OCI-LY7 (cell line): Measurements from ENCODE around the gene DCC. TPM values are rescaled to one million over a fixed set of nuclear protein-coding genes. Genes with fewer than 3 reads are reported as not detected.

Source experiments
- BruUV-seq: library from RNA; stranded (reverse); fragments of 400-500 nt; replicated peaks from 2 replicates; lab custom pipeline; 2021; lab: Mats Ljungman, UMichigan
- CTCF ChIA-PET: fragments of 300-600 bp; sonication (Branson Sonifier 250); formaldehyde crosslinking; loops from one replicate; lab custom pipeline; 2022; ENCODE audit warnings: antibody characterized with exemption; ENCODE audit not compliant: unreplicated experiment; lab: Charles Lee
- POLR2A ChIA-PET: fragments of 300-600 bp; sonication (Branson Sonifier 250); formaldehyde crosslinking; loops from one replicate; lab custom pipeline; 2022; ENCODE audit warnings: antibody characterized with exemption; lab: Charles Lee
- DNase-seq: peaks from one replicate; pipeline ENCODE4 v3.0.0-alpha.2; 2015; ENCODE audit warnings: low spot score
- H2AFZ ChIP-seq: fragments of 200-600 bp; sonication (generic), shearing (Covaris generic); 2 replicates; pipeline ENCODE4 v1.6.1; 2014; ENCODE audit warnings: mild to moderate bottlenecking, antibody characterized with exemption, low read length, moderate library complexity
- H3K27ac ChIP-seq: fragments of 200-600 bp; sonication (generic); 2 replicates; pipeline ENCODE4 v1.5.1; 2014; ENCODE audit warnings: mixed run types, low read depth, mild to moderate bottlenecking, moderate library complexity, low read length, inconsistent platforms; ENCODE audit not compliant: poor library complexity, severe bottlenecking
- H3K36me3 ChIP-seq: fragments of 200-600 bp; sonication (generic); 2 replicates; pipeline ENCODE4 v1.6.1; 2014; ENCODE audit warnings: mild to moderate bottlenecking, antibody characterized with exemption, low read length, moderate library complexity, mixed read lengths; ENCODE audit not compliant: insufficient read depth
- H3K4me1 ChIP-seq: fragments of 200-600 bp; sonication (generic); 2 replicates; pipeline ENCODE4 v1.5.1; 2014; ENCODE audit warnings: mild to moderate bottlenecking, low read length; ENCODE audit not compliant: insufficient read depth, poor library complexity, severe bottlenecking
- H3K4me2 ChIP-seq: fragments of 200-600 bp; sonication (generic); 2 replicates; pipeline ENCODE4 v1.6.1; 2014; ENCODE audit warnings: mild to moderate bottlenecking, low read length
- H3K4me3 ChIP-seq: fragments of 200-600 bp; sonication (generic); 2 replicates; pipeline ENCODE4 v1.5.1; 2014; ENCODE audit warnings: mild to moderate bottlenecking, low read depth, low read length; ENCODE audit not compliant: poor library complexity, severe bottlenecking
- H3K79me2 ChIP-seq: fragments of 200-600 bp; sonication (generic); 2 replicates; pipeline ENCODE4 v1.6.1; 2016; ENCODE audit warnings: low read depth, mild to moderate bottlenecking, low read length, moderate library complexity, mixed read lengths; ENCODE audit not compliant: insufficient read depth
- H3K9me2 ChIP-seq: fragments of 200-600 bp; sonication (generic); 2 replicates; pipeline ENCODE4 v1.6.1; 2016; ENCODE audit warnings: mild to moderate bottlenecking, low read length, mixed read lengths; ENCODE audit not compliant: insufficient read depth
- H3K9me3 ChIP-seq: fragments of 200-600 bp; sonication (generic); 2 replicates; pipeline ENCODE4 v1.6.1; 2014; ENCODE audit warnings: mild to moderate bottlenecking, mixed run types, low read length, mixed read lengths
- H4K20me1 ChIP-seq: fragments of 200-600 bp; sonication (generic); 2 replicates; pipeline ENCODE4 v1.6.1; 2014; ENCODE audit warnings: mild to moderate bottlenecking, antibody characterized with exemption, low read length, moderate library complexity, mixed read lengths; ENCODE audit not compliant: insufficient read depth
- CTCF ChIP-seq: fragments of 200-600 bp; sonication (generic); conservative IDR thresholded peaks from 2 replicates; pipeline ENCODE4 v1.5.1; 2014; ENCODE audit warnings: mild to moderate bottlenecking, antibody characterized with exemption, low read length, moderate library complexity, mixed read lengths
- EZH2phosphoT487 ChIP-seq: fragments of 200-600 bp; sonication (generic); IDR thresholded peaks from 2 replicates; pipeline ENCODE4 v1.6.1; 2018; ENCODE audit warnings: low read depth, borderline replicate concordance, mild to moderate bottlenecking, mixed run types, antibody characterized with exemption, low read length, moderate library complexity, mixed read lengths
- intact Hi-C: fragments of 100-400 bp; cut with micrococcal nuclease; formaldehyde crosslinking; loops from one replicate; pipeline ENCODE4 v1.10.0; 2022; ENCODE audit not compliant: unreplicated experiment
- total RNA-seq, 2 experiments: library from RNA; depleted of rRNA in 1 of 2; stranded (reverse); fragments of >200 nt in 1 of 2; shearing (Covaris generic) in 1 of 2; gene quantifications; 2 replicates each; pipeline ENCODE4 v1.2.3, GENCODE V29; 2014 to 2022

Gene DCC
- total RNA-seq, 2 experiments from 2014 or later: not detected

- no peaks in the 10 kb centered on the region for H3K36me3 ChIP-seq
- H2AFZ ChIP-seq: no peak overlapping the region
- no peak overlapping the region for H3K27ac ChIP-seq
- no peaks in the 10 kb centered on the region for H3K79me2 ChIP-seq
- ChIA-PET POLR2A (no interaction called here), CTCF (no interaction called here)
- BruUV-seq: no TSS peak
- no peak for TF ChIP-seq EZH2phosphoT487
- TF ChIP-seq CTCF: no peak
- H3K9me2 ChIP-seq: no peaks in the 10 kb centered on the region
- H3K9me3 ChIP-seq: no peaks in the 10 kb centered on the region
- H4K20me1 ChIP-seq: no peaks in the 10 kb centered on the region
- intact Hi-C loops: no loop called here
- no peak overlapping the region for H3K4me2 ChIP-seq
- no peaks in the 10 kb centered on the region for H3K4me1 ChIP-seq
- H3K4me3 ChIP-seq: no peak overlapping the region
- no peak for DNase-seq
Observed at GRCh38 chr18:52408800-52409302, 68.9 kb downstream of the DCC start.

- H3K4me3 ChIP-seq: no peak overlapping the region
- intact Hi-C loops: no loop called here
- H3K36me3 ChIP-seq: no peaks in the 10 kb centered on the region
- H3K27ac ChIP-seq: no peak overlapping the region
- no TSS peak for BruUV-seq
- no peaks in the 10 kb centered on the region for H3K9me2 ChIP-seq
- ChIA-PET CTCF (no interaction called here), POLR2A (no interaction called here)
- H3K4me1 ChIP-seq: no peaks in the 10 kb centered on the region
- no peaks in the 10 kb centered on the region for H3K79me2 ChIP-seq
- no peak for TF ChIP-seq CTCF
- TF ChIP-seq EZH2phosphoT487: no peak
- H4K20me1 ChIP-seq: no peaks in the 10 kb centered on the region
- H3K9me3 ChIP-seq: no peaks in the 10 kb centered on the region
- DNase-seq: no peak
- no peak overlapping the region for H3K4me2 ChIP-seq
- no peak overlapping the region for H2AFZ ChIP-seq
Observed at GRCh38 chr18:52409727-52410126, 69.7 kb downstream of the DCC start.

GRCh38 chr18:52415131-52415530 is 75.1 kb downstream of the DCC start:
- ChIA-PET POLR2A (no interaction called here), CTCF (no interaction called here)
- no peak overlapping the region for H3K4me2 ChIP-seq
- no peaks in the 10 kb centered on the region for H4K20me1 ChIP-seq
- no peak overlapping the region for H3K27ac ChIP-seq
- intact Hi-C loops: no loop called here
- BruUV-seq: no TSS peak
- H3K79me2 ChIP-seq: no peaks in the 10 kb centered on the region
- no peaks in the 10 kb centered on the region for H3K9me2 ChIP-seq
- no peak overlapping the region for H3K4me3 ChIP-seq
- TF ChIP-seq EZH2phosphoT487 (no peak), CTCF (no peak)
- H3K9me3 ChIP-seq: no peaks in the 10 kb centered on the region
- no peaks in the 10 kb centered on the region for H3K36me3 ChIP-seq
- no peak for DNase-seq
- no peak overlapping the region for H2AFZ ChIP-seq
- H3K4me1 ChIP-seq: no peaks in the 10 kb centered on the region
